Activated CD4-positive, alpha-beta T cell treated with anti-CD3 and anti-CD28 coated beads for 48 hours (primary cell): ENCODE data around the gene EVI5L.
"Not testable (repeated sequence)": the region's sequence is repeated elsewhere in the genome, so short reads cannot be mapped to it uniquely, and the experiment has no call there.

Experiments
- DNase-seq: peaks from one replicate; pipeline ENCODE4 v3.0.0-alpha.2; 2020

EVI5L gene

DNA sequence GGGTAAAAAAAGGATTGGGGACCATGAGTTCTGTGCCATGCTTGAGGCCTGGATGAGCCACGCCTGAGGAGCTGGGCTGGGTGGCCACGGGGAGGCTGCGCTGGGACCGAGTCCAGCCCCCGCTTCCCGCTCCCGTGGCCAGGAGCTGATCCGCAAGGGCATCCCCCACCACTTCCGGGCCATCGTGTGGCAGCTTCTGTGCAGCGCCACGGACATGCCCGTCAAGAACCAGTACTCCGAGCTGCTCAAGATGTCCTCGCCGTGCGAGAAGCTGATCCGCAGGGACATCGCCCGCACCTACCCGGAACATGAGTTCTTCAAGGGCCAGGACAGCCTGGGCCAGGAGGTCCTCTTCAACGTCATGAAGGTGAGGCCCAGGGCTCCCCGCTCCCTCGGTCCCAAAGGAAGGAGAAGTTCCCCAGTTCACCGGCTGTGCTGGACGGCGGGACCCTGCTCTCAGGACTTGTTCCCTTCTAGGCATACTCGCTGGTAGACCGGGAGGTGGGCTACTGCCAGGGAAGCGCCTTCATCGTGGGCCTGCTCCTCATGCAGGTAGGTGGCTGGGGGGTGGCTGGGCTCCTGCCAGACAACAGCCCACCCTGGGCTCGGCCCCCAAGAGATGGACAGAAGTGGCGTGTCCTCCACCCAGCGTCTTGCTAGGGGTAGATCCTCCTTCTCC, 18.9 kb downstream of the EVI5L start:
- no peak for DNase-seq

DNA sequence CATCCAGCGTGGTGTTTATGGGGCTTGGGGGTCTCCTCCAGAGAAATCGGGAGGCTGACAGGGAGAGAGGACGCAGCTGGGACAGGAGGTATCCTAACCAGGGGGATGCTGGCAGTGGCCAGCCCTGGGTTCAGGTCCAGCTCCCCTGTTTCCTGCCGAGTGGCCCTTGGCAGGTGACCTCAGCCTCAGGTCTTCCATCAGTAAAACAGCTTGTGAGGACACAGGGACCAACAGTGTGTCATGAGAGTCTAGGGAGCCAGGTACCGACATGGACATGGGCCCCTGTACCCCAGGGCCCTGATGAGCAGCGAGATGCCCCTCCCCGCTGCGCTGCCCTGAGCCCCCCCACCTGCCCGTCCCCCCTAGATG, 19.6 kb downstream of the EVI5L start:
- DNase-seq, result no peak

DNA sequence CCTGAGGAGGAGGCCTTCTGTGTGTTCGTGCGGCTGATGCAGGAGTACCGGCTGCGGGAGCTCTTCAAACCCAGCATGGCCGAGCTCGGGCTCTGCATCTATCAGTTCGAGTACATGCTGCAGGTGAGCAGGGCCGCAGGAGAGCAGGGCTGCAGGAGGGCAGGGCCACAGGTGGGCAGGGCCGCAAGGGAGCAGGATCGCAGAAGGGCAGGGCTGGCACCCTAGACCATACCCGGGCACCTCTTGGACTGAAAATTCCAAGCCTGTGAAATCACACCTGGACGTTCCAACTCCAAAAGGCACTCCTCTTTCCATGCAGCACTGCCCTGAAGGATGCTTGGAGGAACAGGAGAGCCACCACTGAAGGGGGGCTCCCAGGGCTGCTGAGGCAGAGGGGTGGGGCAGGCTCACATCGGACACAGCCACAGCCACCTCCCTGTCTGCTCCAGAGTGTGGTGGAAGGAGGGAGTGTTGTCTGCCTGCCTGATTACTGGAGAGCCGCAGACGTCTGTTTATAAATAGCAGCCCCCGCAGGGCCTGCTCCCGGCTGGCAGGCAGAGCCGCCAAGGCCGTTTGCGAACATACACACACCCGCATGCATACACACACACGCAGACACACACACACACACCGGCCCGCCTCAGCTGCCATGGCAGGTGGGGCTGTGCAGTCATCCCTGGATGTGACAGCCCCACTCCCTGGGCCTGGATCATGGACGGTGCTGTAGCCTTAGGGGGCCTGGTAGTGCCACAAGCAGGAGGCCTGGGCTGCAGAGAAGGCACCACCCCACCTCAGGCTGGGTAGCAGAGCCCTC, 20.2 kb downstream of the EVI5L start:
- DNase-seq, result no peak

DNA sequence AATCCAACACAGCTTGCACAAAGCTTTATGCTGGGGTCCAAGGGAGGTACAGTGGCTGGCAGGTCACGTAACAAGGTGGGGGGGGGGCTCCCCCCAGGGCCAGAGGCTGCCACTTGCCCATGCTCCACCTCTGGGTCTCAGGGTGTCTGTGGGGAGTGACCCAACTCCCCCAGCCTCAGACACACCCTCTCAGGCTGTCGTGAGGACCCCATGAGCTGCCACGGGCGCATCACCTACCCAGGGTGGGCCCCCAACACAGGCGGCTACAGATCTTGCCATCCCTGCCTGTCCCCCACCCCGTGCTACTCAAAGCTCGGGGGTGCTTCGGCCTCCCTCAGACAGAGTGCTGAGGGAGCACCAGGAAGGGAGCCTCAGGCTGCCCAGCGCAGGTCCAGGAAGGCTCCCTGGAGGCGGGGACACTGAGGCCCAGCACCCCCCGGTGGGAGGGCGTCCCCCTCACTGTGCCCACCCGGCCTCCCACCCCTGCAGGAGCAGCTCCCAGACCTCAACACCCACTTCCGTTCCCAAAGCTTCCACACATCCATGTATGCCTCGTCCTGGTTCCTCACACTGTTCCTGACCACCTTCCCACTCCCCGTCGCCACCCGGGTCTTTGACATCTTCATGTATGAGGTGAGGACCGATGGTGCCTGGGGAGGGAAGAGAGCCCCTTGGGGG, 21.1 kb downstream of the EVI5L start:
- no peak for DNase-seq

DNA sequence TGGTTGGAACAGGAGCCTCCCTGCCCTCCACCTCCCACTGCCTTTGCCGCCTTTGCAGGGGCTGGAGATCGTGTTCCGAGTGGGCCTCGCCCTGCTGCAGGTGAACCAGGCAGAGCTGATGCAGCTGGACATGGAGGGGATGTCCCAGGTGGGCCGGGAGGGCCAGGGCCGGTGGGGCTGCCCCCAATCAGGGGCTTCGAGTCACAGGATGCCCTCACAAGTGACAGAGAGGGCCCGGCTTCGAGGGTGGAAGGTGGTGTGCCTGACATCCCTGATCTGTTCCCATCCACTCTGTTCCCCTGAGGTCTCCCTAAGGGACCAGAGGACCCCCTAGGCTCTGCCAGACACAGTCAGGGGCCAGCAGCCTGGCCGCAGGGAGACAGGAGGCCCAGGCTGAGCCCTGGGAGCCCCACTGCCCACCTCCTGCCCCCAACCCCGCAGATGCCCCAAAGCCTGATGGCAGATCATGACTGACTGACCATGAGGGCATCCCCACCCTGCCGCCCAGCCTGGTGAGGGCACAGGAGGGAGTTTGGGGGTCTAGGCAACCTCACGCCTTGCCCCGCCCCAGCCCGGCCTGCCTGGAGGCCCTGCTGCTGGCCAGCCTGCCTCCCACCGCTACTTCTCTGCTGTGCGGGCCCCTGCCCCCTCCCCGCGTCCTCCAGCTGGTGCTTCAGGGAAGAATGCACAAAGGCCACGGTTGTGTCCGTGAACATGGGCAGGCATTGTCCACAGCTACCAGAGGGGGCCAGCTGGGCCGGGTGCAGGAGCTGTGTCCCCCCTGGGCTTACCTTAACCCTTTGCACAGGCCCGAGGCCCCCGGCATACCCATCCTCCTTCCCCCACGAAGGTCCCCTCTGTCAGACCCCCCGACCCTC, 21.8 kb downstream of the EVI5L start:
- DNase-seq, result no peak

DNA sequence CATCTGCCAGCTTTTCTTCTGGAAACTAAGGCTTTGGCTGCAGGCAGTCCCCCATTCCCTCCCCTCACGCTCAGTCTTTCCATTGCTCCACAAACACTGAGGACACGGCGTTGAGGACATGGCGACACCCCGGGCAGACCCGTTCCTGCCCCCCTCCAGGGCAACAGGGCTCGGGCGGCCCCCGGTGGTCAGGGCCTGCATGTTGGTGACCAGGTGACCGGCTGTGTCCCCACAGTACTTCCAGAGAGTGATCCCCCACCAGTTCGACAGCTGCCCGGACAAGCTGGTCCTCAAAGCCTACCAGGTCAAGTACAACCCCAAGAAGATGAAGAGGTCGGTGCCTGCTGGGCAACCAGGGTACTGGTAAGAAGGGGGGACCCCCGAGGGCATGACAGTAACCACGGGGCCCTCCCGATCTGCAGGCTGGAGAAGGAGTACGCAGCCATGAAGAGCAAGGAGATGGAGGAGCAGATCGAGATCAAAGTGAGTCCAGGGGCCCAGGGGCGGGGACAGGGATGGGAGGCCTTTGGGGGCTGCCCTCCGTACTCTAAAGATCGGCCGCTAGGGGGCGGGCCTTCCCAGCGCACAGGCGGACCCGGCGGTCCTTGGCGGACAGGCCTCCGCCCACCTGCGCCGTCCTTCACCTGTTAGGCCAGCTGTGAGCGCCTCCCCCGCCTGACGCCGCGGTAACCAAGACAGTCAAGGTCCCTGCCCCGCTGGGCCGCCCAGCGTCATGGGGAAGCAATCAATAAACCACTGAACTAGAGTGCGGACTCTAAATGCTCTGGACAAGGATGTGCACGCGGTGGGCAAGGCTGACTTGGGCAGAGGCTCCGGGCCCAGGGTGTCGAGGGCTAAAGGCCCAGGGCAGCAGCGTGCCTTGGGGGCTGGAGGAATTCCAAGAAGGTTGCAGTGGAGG, 23.1 kb downstream of the EVI5L start:
- DNase-seq, result peak; percentile 80

DNA sequence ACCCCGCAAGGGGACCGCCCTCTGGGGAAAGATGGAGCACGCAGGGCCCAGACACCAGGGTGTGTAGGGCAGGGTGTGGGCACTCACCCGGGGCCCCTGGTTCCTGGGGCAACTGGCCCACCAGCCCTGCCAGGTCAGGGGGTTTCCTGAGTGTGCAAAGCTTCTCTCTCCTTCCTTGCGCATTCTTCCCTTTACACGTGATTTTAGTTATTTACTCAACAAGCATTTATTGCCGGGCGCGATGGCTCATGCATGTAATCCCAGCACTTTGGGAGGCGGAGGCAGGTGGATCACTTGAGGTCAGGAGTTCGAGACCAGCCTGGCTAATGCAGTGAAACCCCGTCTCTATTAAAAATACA, 23.7 kb downstream of the EVI5L start:
- no peak for DNase-seq

DNA sequence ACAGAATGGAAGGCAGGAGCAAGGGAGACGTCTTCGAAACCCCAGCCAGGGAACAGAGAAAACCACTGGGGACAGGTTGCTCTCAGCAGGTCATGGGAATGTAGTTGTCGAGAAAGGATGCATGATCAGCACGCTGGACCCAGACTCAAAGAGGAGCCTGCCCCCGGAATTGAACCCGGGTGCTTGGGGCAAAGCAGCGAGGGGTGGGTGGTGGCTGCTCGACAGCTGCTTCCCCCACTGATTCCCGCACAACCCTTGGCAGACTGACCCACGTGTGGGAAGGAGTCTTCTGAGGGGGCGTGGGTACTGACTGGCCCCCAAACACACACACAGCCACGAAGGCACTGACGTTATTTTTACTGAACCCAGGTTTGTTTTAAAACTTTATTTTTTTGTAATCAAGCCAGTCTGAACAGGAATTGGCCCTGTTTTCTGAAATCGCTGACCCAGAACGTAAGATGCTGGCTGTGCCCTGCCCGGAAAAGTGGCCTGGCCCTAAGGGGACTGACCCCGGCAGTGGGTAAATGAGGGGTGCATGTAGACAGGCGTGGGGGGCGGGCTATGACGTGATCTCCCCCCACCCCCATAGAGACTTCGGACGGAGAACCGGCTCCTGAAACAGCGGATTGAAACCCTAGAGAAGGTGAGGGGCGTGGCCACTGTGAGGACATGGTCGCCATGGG, 25.5 kb downstream of the EVI5L start:
- DNase-seq, result no peak

DNA sequence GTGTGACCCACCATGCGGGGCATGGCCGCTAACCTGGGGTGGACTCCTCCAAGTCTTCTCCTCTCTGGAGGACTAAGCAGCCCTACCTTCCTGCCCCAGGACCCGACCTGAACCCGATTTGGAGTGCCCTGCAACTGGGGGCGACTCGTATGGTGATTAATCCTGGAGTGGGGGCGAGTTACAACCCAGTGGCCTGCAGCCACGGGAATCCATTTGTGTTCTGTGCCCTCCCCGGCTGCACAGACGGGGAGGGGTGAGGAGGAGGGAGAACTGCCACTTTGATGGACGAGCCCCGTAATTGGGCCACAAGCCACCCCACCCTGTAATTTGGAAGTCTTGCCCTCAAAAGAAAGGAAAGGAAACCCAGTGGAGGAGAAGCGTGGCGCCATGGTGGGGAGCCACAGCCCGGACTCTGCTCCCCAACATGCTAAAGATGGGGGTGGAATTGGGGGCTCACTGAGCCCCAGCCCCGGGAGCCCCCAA, 26.1 kb downstream of the EVI5L start:
- DNase-seq, result no peak

DNA sequence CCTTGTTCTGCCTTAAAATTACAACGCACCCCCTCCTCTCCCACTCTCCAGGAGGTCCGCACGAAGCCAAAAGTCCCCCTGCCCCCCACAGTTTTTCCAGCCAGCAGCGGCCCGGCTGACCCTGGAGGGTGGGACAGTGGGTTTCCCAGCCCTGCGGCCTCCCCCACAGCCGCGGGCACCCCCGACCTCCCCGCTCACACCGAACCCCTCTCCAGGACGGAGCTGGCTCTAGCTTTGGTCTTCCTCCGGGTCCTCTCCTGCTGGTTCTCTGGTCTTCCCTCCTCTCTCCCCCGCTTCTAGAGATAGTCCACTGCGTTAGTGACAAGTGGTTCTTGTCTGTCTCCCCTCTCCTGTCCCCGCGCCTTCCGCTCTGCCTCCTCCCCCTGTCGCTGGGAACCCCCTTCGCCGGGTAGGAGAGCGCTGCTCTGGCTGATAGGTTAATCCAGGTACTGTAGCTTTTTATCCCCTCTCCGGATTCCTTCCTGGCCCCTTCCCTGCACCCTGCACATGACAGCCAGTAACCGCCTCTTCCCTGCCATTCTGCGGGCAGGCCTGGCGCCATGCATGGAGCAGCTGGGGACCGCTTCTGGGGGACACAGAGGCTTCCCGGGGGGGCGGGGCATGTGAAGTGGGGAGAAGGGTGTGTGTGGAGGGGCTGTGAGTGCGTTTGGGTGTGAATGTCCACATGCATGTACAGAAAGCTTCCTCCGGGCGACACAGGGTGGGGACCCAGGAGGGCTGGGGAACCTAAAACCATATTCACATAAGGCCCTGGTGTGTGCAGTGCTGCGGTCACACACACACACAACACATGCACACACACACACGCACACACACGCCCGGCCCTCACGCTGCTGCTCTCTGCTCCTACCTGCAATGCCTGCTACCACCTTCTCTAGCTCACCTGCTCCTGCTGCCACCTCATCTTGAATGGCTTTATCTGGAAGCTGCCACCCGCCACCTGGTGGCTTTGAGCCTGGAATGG, 27.0 kb downstream of the EVI5L start:
- no peak for DNase-seq

DNA sequence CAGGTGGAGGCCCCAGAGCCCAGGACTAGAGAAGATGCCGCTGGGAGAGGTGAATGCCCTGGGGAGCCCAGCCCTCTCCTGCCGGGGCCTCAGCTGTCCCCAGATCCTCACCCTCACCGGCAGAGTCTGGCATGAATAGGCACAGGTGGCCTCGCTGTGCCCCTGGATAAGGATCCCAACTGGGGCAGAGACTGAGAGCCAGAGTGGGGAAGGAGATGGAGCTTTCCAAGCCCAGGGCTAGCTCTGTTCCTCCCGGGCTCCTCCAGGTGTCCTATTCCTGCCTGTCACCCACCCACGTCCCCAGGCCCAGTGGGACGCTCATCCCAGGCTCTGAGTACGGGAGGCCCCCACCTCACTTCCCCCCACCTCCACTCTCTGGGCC, 27.7 kb downstream of the EVI5L start:
- no peak for DNase-seq

DNA sequence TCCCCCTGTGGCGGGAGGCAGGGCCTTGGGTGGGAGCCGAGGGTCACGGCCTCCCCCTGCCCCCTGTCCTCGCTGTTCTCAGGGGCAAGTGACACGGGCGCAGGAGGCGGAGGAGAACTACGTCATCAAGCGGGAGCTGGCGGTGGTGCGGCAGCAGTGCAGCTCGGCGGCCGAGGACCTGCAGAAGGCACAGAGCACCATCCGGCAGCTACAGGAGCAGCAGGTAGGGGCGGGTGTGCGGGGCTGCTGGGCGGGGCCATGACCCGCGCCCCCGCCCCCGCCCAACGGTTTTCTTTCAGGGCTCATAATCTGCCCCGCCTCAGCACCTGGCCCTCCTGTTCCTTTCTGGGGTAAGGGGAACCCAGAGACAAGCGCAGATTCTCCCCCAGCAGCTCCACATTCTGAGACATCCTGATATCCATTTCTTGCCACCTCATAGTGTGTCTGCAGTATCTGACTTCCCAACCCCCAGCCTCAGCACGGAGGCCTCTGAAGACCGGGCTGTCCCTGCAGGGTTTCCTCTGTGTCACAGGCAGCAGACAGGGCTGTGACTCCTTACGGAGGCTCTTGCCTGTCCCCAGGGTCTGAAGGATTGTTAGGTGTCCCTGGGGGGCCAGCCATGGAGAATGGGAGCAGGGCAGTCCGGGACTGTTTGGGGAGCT, 28.2 kb downstream of the EVI5L start:
- DNase-seq, result peak; percentile 38

DNA sequence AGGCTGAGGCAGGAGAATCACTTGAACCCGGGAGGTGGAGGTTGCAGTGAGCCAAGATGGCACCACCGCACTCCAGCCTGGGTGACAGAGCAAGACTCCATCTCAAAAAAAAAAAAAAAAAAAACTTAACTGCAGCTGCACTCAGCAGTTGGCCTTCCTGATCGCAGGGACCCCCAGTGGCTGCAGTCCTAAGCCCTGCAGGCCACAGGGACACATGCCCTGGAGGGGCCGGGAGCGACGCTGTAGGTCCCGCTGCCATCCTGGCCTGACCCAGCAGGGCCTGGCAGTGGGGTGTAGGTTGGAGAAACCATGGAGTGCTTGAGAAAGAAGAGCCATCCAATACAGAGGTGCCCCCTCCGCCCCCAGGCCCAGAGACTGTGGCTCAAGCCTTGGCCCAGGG, 29.1 kb downstream of the EVI5L start:
- not testable (repeated sequence) for DNase-seq

DNA sequence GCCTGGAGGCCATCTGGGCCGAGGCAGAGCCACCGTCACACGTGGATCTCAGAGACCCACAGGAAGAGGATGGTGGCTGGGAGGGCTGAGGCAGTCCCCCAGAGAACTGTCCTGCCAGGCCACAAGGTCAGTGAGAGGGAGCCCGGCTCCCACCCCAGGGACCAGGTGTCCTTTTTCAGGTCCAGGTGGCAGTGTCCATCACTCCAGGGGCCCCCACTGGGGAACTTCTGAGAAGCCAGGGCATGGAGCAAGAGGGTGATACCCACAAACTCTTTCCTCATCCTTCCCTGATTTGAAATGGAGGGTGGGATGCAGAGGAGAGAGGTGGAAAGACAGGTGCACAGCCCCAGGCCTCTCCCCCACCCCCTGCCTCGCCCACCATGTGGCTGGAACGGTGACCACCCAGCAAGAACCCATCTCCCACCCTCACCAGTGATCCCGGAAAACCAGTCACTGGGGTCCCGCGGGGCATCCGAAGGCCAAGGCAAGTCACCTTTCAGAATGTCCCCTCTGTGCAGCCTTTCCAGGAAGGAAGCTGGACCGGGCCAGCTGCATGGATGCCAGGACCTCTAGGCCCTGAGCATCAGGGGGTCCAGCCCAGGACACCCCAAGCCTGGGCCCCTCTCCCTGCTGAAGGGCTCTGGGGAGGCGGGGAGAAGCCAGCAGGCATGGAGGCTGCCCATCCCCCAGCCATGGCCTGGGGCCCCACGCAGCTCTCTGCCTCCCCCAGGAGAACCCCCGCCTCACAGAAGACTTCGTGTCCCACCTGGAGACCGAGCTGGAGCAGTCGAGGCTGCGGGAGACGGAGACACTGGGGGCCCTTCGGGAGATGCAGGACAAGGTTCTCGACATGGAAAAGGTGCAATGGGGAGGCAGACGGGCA, 30.1 kb downstream of the EVI5L start:
- DNase-seq, result no peak

DNA sequence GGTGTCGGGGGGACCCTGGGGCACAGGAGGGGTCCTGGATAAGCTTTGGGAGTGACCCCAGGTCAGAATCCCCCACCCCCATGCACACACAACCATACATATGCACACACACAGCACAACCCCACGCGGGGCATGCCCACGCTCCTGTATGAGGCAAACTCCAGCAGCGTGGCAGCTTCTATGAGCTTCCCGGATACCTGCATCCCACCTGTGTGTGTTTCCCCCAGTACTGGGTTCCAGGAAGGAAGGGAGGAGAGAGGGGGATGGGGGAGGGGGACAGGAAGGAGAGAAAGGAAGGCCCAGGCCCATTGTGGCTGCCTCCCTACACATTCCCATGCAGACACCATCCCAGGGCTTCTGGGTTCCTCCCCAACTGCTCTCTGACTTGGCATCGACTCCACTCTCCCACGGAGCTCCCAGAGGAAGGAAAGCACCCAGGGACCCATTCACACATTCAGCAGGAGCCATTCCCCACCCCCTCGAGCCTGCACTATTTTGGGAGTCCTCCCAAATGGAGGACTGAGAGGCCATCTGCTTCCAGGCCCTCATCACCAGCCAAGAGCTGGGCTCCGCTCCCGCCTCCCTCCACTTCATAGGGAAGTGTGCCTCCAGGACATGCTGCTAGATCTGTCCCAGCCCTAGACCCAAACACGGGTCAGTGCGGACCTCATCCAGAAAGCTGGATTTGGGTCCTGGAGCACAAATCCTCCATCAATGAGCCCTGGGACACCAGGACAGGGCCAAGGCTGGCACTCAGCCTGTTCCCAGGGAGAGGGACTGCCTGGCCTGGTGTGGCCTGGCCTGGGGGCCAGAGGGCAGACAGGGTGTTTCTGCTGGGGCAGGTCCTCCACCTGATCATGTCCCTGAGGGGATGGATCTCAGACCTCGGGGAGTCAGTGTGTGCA, 30.9 kb downstream of the EVI5L start:
- no peak for DNase-seq

DNA sequence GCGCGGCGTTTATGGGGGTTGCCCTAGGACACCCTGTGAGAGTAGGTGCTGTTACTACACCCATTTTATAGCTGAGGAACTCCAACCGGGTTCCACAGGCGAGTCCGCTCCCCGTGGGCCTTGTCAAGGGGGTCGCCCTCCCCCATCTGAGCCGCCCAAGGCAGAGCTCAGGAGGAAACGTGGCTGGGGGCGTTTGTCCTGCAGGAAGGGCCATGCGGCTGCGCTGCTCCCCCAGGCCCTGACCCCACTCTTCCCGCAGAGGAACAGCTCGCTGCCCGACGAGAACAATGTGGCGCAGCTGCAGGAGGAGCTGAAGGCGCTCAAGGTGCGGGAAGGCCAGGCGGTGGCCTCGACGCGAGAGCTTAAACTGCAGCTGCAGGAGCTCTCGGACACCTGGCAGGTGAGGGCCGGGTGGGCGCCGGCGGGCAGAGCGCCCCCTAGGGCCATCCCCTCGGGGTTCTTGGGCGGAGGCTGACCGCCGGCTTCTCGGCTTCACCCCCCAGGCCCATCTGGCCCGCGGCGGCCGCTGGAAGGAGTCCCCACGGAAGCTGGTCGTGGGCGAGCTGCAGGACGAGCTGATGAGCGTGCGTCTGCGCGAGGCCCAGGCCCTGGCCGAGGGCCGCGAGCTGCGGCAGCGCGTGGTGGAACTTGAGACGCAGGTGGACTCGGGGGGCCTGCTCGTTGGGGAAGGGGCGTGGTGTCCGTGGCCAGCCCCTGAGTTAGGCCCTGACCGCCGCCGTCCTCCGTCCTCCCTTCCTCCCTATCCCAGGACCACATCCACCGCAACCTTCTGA, 31.8 kb downstream of the EVI5L start:
- DNase-seq, result no peak
